ENCODE results near the gene NXPH2.

- TF ChIP-seq, protein P1, sequence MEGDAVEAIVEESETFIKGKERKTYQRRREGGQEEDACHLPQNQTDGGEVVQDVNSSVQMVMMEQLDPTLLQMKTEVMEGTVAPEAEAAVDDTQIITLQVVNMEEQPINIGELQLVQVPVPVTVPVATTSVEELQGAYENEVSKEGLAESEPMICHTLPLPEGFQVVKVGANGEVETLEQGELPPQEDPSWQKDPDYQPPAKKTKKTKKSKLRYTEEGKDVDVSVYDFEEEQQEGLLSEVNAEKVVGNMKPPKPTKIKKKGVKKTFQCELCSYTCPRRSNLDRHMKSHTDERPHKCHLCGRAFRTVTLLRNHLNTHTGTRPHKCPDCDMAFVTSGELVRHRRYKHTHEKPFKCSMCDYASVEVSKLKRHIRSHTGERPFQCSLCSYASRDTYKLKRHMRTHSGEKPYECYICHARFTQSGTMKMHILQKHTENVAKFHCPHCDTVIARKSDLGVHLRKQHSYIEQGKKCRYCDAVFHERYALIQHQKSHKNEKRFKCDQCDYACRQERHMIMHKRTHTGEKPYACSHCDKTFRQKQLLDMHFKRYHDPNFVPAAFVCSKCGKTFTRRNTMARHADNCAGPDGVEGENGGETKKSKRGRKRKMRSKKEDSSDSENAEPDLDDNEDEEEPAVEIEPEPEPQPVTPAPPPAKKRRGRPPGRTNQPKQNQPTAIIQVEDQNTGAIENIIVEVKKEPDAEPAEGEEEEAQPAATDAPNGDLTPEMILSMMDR (IDR thresholded peaks at IDR 0.05): no peak
- TF ChIP-seq POLR2A (IDR thresholded peaks at IDR 0.05): no peak
Observed at GRCh38 chr2:138649571-138649970, 130.6 kb downstream of the NXPH2 start.

All from esophagus squamous epithelium (tissue), 4 donors.